Measurements from ENCODE around the gene CDC42BPG.

DNA sequence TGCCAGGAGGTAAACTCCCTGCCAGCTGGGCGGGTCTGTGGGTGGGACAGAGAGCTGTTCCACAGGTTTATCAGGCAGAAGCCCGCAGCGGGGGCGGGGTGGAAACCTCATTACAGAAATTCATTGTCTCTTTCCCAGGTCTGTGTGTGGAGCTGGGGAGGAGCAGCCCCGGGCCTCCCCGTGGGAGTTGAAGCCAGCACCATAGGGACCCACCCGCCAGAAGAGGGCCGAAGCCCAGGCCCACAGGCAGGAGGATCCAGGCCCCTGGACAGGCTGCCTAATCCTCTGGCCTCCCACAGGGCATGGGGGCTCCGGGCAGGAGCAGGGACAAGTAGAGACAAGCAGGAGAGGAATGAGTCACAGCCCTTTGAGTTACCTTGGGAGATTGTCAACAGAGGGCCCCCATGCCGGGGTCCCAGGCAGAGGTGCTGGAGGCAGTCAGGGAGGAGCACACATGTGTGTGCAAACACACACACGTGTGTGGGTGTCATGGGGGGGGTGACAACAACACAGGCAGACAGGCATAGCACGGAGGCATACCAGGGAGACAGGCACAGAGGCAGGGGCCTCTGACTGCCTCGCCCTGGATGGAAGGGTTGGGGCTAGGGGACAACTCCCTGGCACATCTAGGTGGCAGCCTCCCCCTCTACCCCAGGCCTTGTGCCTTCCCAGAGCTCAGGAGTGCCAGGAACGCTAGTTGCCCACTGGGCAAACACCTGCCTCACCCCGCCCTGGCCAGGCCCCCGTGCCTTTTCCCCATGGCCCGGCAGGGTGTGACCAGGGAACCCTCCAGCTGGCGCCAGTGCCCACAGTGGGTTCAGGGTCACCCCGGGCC lies 1.4 kb downstream of the CDC42BPG start:
- no peak for TF ChIP-seq CTCF (conservative IDR thresholded peaks at IDR 0.05 in 1 of 2, IDR thresholded peaks at IDR 0.05 in 1 of 2; ENCODE audit: extremely low read depth in 1 of 2, insufficient read depth in 1 of 2, low read depth in 1 of 2, low read length in 2 of 2)
- no peak for TF ChIP-seq EZH2 (IDR thresholded peaks at IDR 0.05; ENCODE audit: borderline replicate concordance, low read length)
